ENCODE measurements around the gene ACSS1.

- TF ChIP-seq, protein P1, sequence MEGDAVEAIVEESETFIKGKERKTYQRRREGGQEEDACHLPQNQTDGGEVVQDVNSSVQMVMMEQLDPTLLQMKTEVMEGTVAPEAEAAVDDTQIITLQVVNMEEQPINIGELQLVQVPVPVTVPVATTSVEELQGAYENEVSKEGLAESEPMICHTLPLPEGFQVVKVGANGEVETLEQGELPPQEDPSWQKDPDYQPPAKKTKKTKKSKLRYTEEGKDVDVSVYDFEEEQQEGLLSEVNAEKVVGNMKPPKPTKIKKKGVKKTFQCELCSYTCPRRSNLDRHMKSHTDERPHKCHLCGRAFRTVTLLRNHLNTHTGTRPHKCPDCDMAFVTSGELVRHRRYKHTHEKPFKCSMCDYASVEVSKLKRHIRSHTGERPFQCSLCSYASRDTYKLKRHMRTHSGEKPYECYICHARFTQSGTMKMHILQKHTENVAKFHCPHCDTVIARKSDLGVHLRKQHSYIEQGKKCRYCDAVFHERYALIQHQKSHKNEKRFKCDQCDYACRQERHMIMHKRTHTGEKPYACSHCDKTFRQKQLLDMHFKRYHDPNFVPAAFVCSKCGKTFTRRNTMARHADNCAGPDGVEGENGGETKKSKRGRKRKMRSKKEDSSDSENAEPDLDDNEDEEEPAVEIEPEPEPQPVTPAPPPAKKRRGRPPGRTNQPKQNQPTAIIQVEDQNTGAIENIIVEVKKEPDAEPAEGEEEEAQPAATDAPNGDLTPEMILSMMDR (IDR thresholded peaks at IDR 0.05; ENCODE audit: low read depth, low read length), result no peak
- no peak for TF ChIP-seq MYC (IDR thresholded peaks at IDR 0.05; ENCODE audit: low read depth, low read length)
Observed at GRCh38 chr20:25025986-25026605, 31.8 kb downstream of the ACSS1 start.
